GM19452 (cell line): Measurements from ENCODE around the gene ESYT2.

Experiments
- ATAC-seq: cut with Tn5 transposase; IDR thresholded peaks from one replicate; pipeline ENCODE4 v1.9.1; 2021; ENCODE audit not compliant: unreplicated experiment

Gene ESYT2

GRCh38 chr7:158827411-158828132 is 1.7 kb downstream of the ESYT2 start:
- ATAC-seq, result no peak

GRCh38 chr7:158825628-158826289 is 3.5 kb downstream of the ESYT2 start:
- ATAC-seq, result no peak

- peak; percentile 81 for ATAC-seq
Measured at GRCh38 chr7:158824028-158824427, 5.3 kb downstream of the ESYT2 start.

- no peak for ATAC-seq
Measured at GRCh38 chr7:158821171-158822031, 7.9 kb downstream of the ESYT2 start.

GRCh38 chr7:158820656-158821055 is 8.7 kb downstream of the ESYT2 start:
- ATAC-seq, result no peak

- no peak for ATAC-seq
Measured at GRCh38 chr7:158819571-158820203, 9.6 kb downstream of the ESYT2 start.

- ATAC-seq, result peak; percentile 84
Measured at GRCh38 chr7:158818325-158819213, 10.7 kb downstream of the ESYT2 start.

GRCh38 chr7:158816995-158817394 is 12.3 kb downstream of the ESYT2 start:
- ATAC-seq, result no peak

- no peak for ATAC-seq
Measured at GRCh38 chr7:158816271-158816670, 13.0 kb downstream of the ESYT2 start.

GRCh38 chr7:158815800-158816128 is 13.5 kb downstream of the ESYT2 start:
- ATAC-seq, result no peak

GRCh38 chr7:158815083-158815799 is 14.1 kb downstream of the ESYT2 start:
- ATAC-seq, result no peak

GRCh38 chr7:158814637-158815036 is 14.7 kb downstream of the ESYT2 start:
- ATAC-seq, result no peak

GRCh38 chr7:158812684-158813083 is 16.6 kb downstream of the ESYT2 start:
- ATAC-seq, result no peak

GRCh38 chr7:158811894-158812293 is 17.4 kb downstream of the ESYT2 start:
- no peak for ATAC-seq

GRCh38 chr7:158811461-158811860 is 17.8 kb downstream of the ESYT2 start:
- no peak for ATAC-seq

- no peak for ATAC-seq
Measured at GRCh38 chr7:158810846-158811245, 18.5 kb downstream of the ESYT2 start.

GRCh38 chr7:158809596-158809995 is 19.7 kb downstream of the ESYT2 start:
- peak; percentile 89 for ATAC-seq

- no peak for ATAC-seq
Measured at GRCh38 chr7:158808126-158808525, 21.2 kb downstream of the ESYT2 start.

GRCh38 chr7:158805937-158806336 is 23.4 kb downstream of the ESYT2 start:
- ATAC-seq, result no peak

GRCh38 chr7:158805414-158805813 is 23.9 kb downstream of the ESYT2 start:
- no peak for ATAC-seq
